ENCODE data around the gene NELFB. TPM values are rescaled to one million over a fixed set of nuclear protein-coding genes. Genes with fewer than 3 reads are reported as not detected.

Gene NELFB
- total and polyA plus RNA-seq, 4 donors: 4.7 to 24.6 (median 18.1) TPM

DNA sequence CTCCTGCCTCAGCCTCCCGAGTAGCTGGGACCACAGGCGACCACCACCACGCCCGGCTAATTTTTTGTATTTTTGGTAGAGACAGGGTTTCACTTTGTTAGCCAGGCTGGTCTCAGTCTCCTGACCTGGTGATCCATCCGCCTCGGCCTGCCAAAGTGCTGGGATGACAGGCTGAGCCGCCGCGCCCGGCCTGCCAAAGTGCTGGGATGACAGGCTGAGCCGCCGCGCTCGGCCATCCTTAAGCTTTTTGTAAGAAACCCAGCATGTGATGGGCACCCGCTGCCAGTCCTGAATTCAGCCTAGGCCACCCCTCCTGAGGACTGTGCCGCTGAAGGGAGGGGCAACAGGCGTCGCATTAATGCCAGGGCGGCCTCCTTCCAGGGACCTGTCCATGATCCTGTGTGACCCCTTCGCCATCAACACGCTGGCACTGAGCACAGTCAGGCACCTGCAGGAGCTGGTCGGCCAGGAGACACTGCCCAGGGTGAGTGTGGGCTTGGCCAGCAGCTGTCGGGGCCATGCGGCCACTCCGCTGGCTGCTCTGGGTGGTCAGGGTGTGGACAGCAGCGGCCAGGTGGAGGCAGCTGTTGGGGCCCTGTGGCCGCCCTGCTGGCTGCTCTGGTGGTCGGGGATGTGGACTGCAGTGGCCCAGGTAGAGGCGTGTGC lies 10.5 kb downstream of the NELFB start:
- peaks cover 11 to 33% (median 23%) of the 10 kb centered on the region in 4 donors for H3K4me1 ChIP-seq (ENCODE audit: control insufficient read depth in 4 of 4, insufficient read depth in 4 of 4, low read length in 3 of 4)
- WGBS: 95% methylated on average over 29 of the region's 29 CpGs
- H3K4me3 ChIP-seq (ENCODE audit: low read depth in 1 of 3, low read length in 3 of 3): no peak overlapping the region
- peak; percentile 13 for DNase-seq (ENCODE audit: low spot score)
- no peaks in the 10 kb centered on the region for H3K9me3 ChIP-seq (ENCODE audit: control insufficient read depth in 4 of 4, low read length in 3 of 4)
- peaks cover 5 to 13% (median 9%) of the 10 kb centered on the region in 4 donors for H3K36me3 ChIP-seq (ENCODE audit: control insufficient read depth in 4 of 4, insufficient read depth in 3 of 4, low read depth in 1 of 4, low read length in 3 of 4)
- TF ChIP-seq EGR1 (IDR thresholded peaks at IDR 0.05; ENCODE audit: low read depth in 2 of 2): no peak
- no peak for TF ChIP-seq TAF1 (conservative IDR thresholded peaks at IDR 0.05)
- TF ChIP-seq, protein P1, sequence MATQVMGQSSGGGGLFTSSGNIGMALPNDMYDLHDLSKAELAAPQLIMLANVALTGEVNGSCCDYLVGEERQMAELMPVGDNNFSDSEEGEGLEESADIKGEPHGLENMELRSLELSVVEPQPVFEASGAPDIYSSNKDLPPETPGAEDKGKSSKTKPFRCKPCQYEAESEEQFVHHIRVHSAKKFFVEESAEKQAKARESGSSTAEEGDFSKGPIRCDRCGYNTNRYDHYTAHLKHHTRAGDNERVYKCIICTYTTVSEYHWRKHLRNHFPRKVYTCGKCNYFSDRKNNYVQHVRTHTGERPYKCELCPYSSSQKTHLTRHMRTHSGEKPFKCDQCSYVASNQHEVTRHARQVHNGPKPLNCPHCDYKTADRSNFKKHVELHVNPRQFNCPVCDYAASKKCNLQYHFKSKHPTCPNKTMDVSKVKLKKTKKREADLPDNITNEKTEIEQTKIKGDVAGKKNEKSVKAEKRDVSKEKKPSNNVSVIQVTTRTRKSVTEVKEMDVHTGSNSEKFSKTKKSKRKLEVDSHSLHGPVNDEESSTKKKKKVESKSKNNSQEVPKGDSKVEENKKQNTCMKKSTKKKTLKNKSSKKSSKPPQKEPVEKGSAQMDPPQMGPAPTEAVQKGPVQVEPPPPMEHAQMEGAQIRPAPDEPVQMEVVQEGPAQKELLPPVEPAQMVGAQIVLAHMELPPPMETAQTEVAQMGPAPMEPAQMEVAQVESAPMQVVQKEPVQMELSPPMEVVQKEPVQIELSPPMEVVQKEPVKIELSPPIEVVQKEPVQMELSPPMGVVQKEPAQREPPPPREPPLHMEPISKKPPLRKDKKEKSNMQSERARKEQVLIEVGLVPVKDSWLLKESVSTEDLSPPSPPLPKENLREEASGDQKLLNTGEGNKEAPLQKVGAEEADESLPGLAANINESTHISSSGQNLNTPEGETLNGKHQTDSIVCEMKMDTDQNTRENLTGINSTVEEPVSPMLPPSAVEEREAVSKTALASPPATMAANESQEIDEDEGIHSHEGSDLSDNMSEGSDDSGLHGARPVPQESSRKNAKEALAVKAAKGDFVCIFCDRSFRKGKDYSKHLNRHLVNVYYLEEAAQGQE (IDR thresholded peaks at IDR 0.05): no peak
- TF ChIP-seq, protein P2, sequence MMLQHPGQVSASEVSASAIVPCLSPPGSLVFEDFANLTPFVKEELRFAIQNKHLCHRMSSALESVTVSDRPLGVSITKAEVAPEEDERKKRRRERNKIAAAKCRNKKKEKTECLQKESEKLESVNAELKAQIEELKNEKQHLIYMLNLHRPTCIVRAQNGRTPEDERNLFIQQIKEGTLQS (IDR thresholded peaks at IDR 0.05): no peak
- TF ChIP-seq SP1 (IDR thresholded peaks at IDR 0.05): no peak
- TF ChIP-seq RXRA (IDR thresholded peaks at IDR 0.05): no peak
- TF ChIP-seq, protein P3, sequence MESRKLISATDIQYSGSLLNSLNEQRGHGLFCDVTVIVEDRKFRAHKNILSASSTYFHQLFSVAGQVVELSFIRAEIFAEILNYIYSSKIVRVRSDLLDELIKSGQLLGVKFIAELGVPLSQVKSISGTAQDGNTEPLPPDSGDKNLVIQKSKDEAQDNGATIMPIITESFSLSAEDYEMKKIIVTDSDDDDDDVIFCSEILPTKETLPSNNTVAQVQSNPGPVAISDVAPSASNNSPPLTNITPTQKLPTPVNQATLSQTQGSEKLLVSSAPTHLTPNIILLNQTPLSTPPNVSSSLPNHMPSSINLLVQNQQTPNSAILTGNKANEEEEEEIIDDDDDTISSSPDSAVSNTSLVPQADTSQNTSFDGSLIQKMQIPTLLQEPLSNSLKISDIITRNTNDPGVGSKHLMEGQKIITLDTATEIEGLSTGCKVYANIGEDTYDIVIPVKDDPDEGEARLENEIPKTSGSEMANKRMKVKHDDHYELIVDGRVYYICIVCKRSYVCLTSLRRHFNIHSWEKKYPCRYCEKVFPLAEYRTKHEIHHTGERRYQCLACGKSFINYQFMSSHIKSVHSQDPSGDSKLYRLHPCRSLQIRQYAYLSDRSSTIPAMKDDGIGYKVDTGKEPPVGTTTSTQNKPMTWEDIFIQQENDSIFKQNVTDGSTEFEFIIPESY (IDR thresholded peaks at IDR 0.05): no peak
- no peak for TF ChIP-seq YY1 (IDR thresholded peaks at IDR 0.05)
- no peak for TF ChIP-seq FOXA2 (IDR thresholded peaks at IDR 0.05)
- TF ChIP-seq HNF4A (conservative IDR thresholded peaks at IDR 0.05): no peak
- no peak for TF ChIP-seq JUND (IDR thresholded peaks at IDR 0.05)
- TF ChIP-seq HNF4G (IDR thresholded peaks at IDR 0.05): no peak
- no peak for TF ChIP-seq FOXA1 (IDR thresholded peaks at IDR 0.05)
- TF ChIP-seq, protein P4, sequence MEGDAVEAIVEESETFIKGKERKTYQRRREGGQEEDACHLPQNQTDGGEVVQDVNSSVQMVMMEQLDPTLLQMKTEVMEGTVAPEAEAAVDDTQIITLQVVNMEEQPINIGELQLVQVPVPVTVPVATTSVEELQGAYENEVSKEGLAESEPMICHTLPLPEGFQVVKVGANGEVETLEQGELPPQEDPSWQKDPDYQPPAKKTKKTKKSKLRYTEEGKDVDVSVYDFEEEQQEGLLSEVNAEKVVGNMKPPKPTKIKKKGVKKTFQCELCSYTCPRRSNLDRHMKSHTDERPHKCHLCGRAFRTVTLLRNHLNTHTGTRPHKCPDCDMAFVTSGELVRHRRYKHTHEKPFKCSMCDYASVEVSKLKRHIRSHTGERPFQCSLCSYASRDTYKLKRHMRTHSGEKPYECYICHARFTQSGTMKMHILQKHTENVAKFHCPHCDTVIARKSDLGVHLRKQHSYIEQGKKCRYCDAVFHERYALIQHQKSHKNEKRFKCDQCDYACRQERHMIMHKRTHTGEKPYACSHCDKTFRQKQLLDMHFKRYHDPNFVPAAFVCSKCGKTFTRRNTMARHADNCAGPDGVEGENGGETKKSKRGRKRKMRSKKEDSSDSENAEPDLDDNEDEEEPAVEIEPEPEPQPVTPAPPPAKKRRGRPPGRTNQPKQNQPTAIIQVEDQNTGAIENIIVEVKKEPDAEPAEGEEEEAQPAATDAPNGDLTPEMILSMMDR (IDR thresholded peaks at IDR 0.05; ENCODE audit: low read depth, low read length, missing input control): no peak
- TF ChIP-seq RAD21 (IDR thresholded peaks at IDR 0.05): no peak
- TF ChIP-seq, protein P5, sequence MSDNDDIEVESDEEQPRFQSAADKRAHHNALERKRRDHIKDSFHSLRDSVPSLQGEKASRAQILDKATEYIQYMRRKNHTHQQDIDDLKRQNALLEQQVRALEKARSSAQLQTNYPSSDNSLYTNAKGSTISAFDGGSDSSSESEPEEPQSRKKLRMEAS (IDR thresholded peaks at IDR 0.05): no peak
- H3K27ac ChIP-seq (ENCODE audit: low read depth in 1 of 2, low read length in 2 of 2): no peak overlapping the region
- no peaks in the 10 kb centered on the region for H3K27me3 ChIP-seq (ENCODE audit: control insufficient read depth in 4 of 4, insufficient read depth in 4 of 4, low read length in 3 of 4)
- H3K9ac ChIP-seq (ENCODE audit: low read depth in 1 of 2, low read length in 2 of 2): no peak overlapping the region
